Kidney epithelial cell (primary cell): ENCODE results near the gene CNDP1. TPM values are rescaled to one million over a fixed set of nuclear protein-coding genes. Genes with fewer than 3 reads are reported as not detected.

ENCODE experiments used
- DNase-seq: peaks from one replicate; pipeline ENCODE4 v3.0.0-alpha.2; 2010; ENCODE audit warnings: low read depth
- H3K27me3 ChIP-seq: 2 replicates; pipeline ENCODE4 v1.6.0; 2011; ENCODE audit warnings: low read length; ENCODE audit not compliant: control insufficient read depth, insufficient read depth
- H3K36me3 ChIP-seq: 2 replicates; pipeline ENCODE4 v1.5.1; 2011; ENCODE audit warnings: low read length; ENCODE audit not compliant: control insufficient read depth, insufficient read depth
- H3K4me3 ChIP-seq: 2 replicates; pipeline ENCODE4 v1.5.1; 2011; ENCODE audit warnings: low read depth, mild to moderate bottlenecking, control low read depth, low read length
- CTCF ChIP-seq: IDR thresholded peaks from 2 replicates; pipeline ENCODE4 v1.5.1; 2011; ENCODE audit warnings: mild to moderate bottlenecking, moderate library complexity, low read length, control low read depth, inconsistent platforms; ENCODE audit not compliant: insufficient read depth, poor library complexity, severe bottlenecking
- total RNA-seq: library from RNA; depleted of rRNA; stranded (reverse); fragments of >200 nt; gene quantifications from 2 replicates; pipeline ENCODE4 v1.2.3, GENCODE V29; 2015

CNDP1 gene
- total RNA-seq, 1 donor from 2014 or later, result not detected

- no peaks in the 10 kb centered on the region for H3K36me3 ChIP-seq
- no peak overlapping the region for H3K4me3 ChIP-seq
- DNase-seq, result no peak
- peaks cover 3% of the 10 kb centered on the region for H3K27me3 ChIP-seq
- no peak for TF ChIP-seq CTCF
Measured at GRCh38 chr18:74528478-74528877, 5.8 kb upstream of the CNDP1 start.

DNA sequence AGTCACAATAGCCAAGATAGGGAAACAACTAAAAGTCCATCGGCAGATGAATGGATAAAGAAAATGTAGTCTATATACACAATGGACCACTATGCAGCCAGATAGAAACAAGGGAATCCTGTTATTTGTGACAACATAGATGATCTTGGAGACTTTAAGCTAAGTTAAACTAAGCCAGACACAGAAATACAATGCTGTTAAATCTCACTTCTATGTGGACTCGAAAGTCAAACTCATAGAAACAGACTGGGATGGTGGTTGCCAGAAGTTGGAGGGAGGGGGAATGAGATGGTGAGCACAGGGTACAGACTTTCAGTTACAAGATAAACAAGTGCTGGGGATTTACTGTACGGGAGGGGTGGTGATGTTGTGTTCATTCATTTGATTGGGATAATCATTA, 5.4 kb upstream of the CNDP1 start:
- Histone ChIP-seq H3K4me3 (no peak overlapping the region), H3K27me3 (peaks cover 3% of the 10 kb centered on the region), H3K36me3 (no peaks in the 10 kb centered on the region)
- no peak for DNase-seq
- TF ChIP-seq CTCF, result no peak

- H3K36me3 ChIP-seq, result no peaks in the 10 kb centered on the region
- DNase-seq, result no peak
- no peak overlapping the region for H3K4me3 ChIP-seq
- no peak for TF ChIP-seq CTCF
- H3K27me3 ChIP-seq, result peaks cover 3% of the 10 kb centered on the region
Measured at GRCh38 chr18:74529378-74529777, 4.9 kb upstream of the CNDP1 start.

DNA sequence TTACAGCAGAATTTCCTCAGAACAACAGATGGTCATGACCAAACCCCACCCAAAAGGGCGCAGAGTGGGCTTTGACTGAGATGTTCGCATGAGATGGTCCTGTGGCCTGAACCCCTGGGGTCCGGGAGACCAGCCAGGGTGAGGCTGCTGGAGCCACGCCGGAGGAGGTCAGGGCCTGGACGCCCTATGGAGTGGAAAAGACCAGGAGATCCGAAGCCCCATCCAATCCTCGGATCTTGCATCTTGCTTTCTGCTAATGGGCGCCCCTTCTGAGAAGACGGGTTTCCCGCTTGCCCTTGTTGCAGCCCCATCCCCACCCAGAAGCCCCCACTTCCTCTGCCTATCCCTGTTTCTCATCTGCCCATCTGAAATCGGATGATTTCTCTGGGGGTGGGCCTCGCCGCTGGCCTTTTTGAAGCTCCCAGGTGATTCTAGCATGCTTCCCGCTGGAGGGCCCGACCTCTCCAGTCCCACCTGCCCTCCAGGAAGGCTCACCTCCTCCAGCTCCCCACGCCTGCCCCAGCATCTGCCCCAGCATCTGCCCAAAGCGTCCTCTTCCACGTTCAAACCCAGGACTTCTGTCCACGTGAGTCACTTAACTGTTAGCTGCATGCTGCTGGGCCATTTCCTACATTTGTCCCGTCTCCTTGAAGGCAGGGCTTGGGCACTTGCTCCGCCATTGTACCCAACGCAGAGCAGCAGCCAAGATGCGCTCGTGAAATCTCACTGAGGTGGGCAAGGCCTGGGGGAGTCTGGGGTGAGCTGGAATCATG, 4.3 kb upstream of the CNDP1 start:
- TF ChIP-seq CTCF, result no peak
- peaks cover 3% of the 10 kb centered on the region for H3K27me3 ChIP-seq
- H3K36me3 ChIP-seq, result no peaks in the 10 kb centered on the region
- no peak for DNase-seq
- no peak overlapping the region for H3K4me3 ChIP-seq

GRCh38 chr18:74530584-74530862, 3.8 kb upstream of the CNDP1 start:
- DNase-seq, result no peak
- Histone ChIP-seq H3K4me3 (no peak overlapping the region), H3K36me3 (no peaks in the 10 kb centered on the region), H3K27me3 (peaks cover 3% of the 10 kb centered on the region)
- no peak for TF ChIP-seq CTCF

GRCh38 chr18:74531043-74531442, 3.3 kb upstream of the CNDP1 start:
- no peak for DNase-seq
- Histone ChIP-seq H3K4me3 (no peak overlapping the region), H3K36me3 (no peaks in the 10 kb centered on the region), H3K27me3 (peaks cover 3% of the 10 kb centered on the region)
- no peak for TF ChIP-seq CTCF
